GM19025 (cell line): ENCODE measurements around the gene PGRMC1.
"Not testable (repeated sequence)": the region's sequence is repeated elsewhere in the genome, so short reads cannot be mapped to it uniquely, and the experiment has no call there.

Experiments used
- ATAC-seq: cut with Tn5 transposase; IDR thresholded peaks from one replicate; pipeline ENCODE4 v1.9.1; 2021; ENCODE audit warnings: mild to moderate bottlenecking, low read depth, moderate library complexity; ENCODE audit not compliant: unreplicated experiment

Gene PGRMC1

GRCh38 chrX:119231936-119232445, 4.1 kb upstream of the PGRMC1 start:
- ATAC-seq, result no peak

GRCh38 chrX:119235051-119235511, 1.0 kb upstream of the PGRMC1 start:
- no peak for ATAC-seq

- ATAC-seq, result peak; percentile 14
These were observed 807 bp downstream of the PGRMC1 start for GRCh38 chrX:119236623-119237561.

- ATAC-seq, result no peak
These were observed 1.5 kb downstream of the PGRMC1 start for GRCh38 chrX:119237562-119237942.

GRCh38 chrX:119238557-119238956, 2.5 kb downstream of the PGRMC1 start:
- no peak for ATAC-seq

GRCh38 chrX:119240356-119240755, 4.3 kb downstream of the PGRMC1 start:
- no peak for ATAC-seq

GRCh38 chrX:119247702-119248101, 11.6 kb downstream of the PGRMC1 start:
- ATAC-seq, result no peak

GRCh38 chrX:119249891-119250290, 13.8 kb downstream of the PGRMC1 start:
- no peak for ATAC-seq

GRCh38 chrX:119251386-119251785, 15.3 kb downstream of the PGRMC1 start:
- ATAC-seq, result no peak

GRCh38 chrX:119252716-119253115, 16.6 kb downstream of the PGRMC1 start:
- no peak for ATAC-seq

- ATAC-seq, result no peak
These were observed 30.4 kb downstream of the PGRMC1 start for GRCh38 chrX:119266364-119266995.

- not testable (repeated sequence) for ATAC-seq
These were observed 31.0 kb downstream of the PGRMC1 start for GRCh38 chrX:119267115-119267514.

- ATAC-seq, result no peak
These were observed 36.9 kb downstream of the PGRMC1 start for GRCh38 chrX:119272882-119273419.

GRCh38 chrX:119273420-119274192, 37.5 kb downstream of the PGRMC1 start:
- no peak for ATAC-seq

GRCh38 chrX:119282347-119282746, 46.3 kb downstream of the PGRMC1 start:
- ATAC-seq, result not testable (repeated sequence)

- ATAC-seq, result no peak
These were observed 52.9 kb downstream of the PGRMC1 start for GRCh38 chrX:119288890-119289393.

- no peak for ATAC-seq
These were observed 54.4 kb downstream of the PGRMC1 start for GRCh38 chrX:119290476-119290875.

GRCh38 chrX:119291246-119291645, 55.2 kb downstream of the PGRMC1 start:
- ATAC-seq, result not testable (repeated sequence)

GRCh38 chrX:119292445-119292844, 56.4 kb downstream of the PGRMC1 start:
- no peak for ATAC-seq
